Putamen (tissue), 1 donor: Measurements from ENCODE around the gene MDFIC.
"Not testable (repeated sequence)": the region's sequence is repeated elsewhere in the genome, so short reads cannot be mapped to it uniquely, and the experiment has no call there.

Experiments used
- DNase-seq: peaks from one replicate; pipeline ENCODE4 v3.0.0-alpha.2; 2016; ENCODE audit warnings: low spot score

The MDFIC gene

GRCh38 chr7:114922026-114922651, at the start of gene MDFIC:
Gene MDFIC (plus strand): TSS chr7:114922094. CDS start chr7:114923034, 940 bp downstream.
- DNase-seq = no peak

- DNase-seq = no peak
Measured at GRCh38 chr7:114874170-114874569, 47.7 kb upstream of the MDFIC start.

DNA sequence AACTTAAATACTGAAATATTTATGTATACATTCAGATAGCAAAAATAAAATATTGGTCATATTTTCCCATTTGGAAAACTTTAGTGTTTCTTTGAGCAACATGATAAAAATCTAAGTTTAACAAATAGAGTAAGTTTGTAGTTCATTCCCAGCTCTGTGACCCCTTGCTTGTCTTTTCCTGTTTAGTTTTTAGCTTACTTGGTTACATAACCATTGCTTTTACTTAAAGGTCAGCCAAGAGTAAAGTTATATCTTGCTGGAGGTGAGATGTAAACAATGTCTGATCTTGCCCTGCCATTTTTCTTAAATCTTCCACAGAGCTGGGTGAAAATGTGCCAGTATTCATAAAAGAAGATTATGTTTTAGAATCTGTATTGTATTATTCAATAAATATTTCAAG, 46.7 kb upstream of the MDFIC start:
- DNase-seq = no peak

DNA sequence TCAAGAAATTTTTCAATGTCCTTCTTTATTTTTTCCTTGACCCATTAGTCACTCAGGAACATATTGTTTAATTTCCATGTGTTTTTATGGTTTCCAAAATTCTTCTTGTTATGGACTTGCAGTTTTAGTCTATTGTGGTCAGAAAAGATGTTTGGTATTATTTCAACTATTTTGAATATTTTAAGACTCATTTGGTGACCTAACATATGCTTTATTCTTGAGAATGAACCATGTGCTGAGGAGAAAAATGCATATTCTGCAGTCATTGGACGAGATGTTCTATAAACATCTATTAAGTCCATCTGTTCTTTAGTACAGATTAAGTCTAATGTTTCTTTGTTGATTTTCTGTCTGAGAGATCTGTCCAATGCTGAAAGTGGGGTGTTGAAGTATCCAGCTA, 42.3 kb upstream of the MDFIC start:
- DNase-seq = no peak

DNA sequence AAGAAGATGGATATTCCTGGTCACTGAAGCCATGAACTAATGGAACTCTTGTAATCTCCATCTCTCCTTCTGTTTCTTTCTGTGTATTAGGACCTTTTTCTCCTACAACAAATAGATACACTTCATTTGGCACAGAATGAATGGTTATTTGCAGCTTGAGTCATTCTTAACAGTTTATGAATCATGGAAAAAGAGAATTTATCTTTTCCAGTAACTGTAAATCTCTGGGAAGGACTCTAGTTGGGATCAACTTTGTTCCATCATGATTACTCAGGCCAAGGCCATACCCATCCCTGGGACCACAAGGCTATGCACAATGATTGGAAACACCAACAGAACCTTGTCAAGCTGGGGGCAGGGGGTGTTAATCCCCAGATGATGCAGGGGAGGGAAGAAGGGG, 36.1 kb upstream of the MDFIC start:
- DNase-seq = no peak

GRCh38 chr7:114886241-114886640, 35.7 kb upstream of the MDFIC start:
- no peak for DNase-seq

- DNase-seq = not testable (repeated sequence)
Measured at GRCh38 chr7:114889116-114889515, 32.8 kb upstream of the MDFIC start.

DNA sequence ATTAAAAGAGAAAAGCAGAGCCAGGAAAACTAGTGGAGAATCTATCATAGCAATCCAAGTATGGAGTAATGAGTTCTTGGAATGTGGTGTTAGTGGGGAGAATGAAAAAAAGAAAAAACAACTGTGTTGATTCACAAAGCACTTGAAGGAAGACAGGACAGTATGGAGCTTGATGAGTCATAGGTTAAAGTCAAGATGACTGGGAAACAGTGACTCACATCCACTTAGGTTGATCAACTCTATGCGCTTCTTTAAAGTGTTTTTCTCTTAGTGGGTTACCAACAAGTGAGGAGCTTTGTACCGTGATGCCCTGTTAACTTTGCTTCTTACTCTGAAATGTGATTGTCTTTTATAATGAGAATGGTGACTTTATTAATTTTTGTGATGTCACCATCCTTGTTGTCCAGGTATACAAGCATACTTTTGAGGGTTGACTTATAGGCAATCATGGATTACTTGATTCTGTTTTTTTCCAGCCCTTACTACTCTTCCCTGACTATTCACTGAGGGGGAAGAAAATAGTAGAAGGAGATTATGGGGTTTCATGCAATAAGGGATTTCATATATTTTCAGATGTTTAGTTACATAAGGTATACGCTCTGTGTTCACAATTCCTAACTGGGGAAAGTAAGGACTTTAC, 32.1 kb upstream of the MDFIC start:
- DNase-seq = no peak

GRCh38 chr7:114890561-114890960, 31.3 kb upstream of the MDFIC start:
- DNase-seq = no peak

GRCh38 chr7:114900127-114900526, 21.8 kb upstream of the MDFIC start:
- DNase-seq = no peak

DNA sequence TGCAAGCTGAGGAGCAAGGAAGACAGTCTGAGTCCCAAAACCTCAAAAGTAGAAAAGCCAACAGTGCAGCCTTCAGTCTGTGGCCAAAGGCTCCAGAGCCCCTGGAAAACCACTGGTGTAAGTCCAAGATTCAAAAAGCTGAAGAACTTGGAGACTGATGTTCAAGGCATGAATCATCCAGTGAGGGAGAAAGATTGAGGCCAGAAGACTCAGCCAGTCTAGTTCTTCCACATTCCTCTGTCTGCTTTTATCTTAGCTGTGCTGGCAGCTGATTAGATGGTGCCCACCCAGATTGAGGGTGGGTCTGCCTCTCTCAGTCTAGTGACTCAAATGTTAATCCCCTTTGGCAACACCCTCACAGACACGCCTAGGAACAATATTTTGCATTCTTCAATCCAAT, 20.1 kb upstream of the MDFIC start:
- no peak for DNase-seq

- DNase-seq = no peak
Measured at GRCh38 chr7:114903131-114903530, 18.8 kb upstream of the MDFIC start.

DNA sequence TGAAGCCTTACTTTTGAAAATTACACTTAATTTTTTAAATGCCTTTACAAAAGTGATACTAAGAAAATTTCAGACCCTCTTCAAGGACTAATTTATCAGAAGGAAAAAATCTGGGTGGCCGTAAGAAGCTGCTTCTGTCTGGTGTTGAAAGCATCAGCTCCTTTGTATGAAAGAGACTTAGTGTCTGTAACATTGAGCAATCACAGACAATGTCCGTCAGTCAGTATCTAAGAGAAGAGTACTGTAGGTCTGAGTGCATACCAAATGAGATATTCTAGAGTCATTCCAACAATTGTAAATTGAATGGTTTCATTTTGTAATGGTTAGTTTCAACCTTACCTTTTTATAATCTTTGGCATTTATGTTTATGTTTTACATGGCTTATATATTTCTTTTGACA, 11.1 kb upstream of the MDFIC start:
- no peak for DNase-seq

DNA sequence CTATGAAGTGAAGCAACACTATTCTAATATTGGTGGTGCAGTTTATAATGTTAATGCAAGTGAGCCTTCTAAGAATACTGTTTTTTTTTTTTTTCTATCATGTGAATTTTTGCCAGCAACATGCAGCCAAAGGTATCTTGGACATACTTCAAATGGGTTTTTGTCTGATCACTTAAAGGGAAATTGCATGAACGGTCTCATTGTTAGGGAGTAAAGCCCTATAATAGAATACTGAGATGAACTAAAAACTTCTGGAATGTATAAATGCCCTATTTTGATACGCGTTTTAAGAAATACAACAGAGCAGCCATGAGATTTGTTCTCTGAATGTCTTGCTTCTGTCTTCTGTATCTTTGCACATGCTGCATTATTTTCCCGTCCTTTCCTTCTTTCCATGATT, 10.5 kb upstream of the MDFIC start:
- DNase-seq = no peak

DNA sequence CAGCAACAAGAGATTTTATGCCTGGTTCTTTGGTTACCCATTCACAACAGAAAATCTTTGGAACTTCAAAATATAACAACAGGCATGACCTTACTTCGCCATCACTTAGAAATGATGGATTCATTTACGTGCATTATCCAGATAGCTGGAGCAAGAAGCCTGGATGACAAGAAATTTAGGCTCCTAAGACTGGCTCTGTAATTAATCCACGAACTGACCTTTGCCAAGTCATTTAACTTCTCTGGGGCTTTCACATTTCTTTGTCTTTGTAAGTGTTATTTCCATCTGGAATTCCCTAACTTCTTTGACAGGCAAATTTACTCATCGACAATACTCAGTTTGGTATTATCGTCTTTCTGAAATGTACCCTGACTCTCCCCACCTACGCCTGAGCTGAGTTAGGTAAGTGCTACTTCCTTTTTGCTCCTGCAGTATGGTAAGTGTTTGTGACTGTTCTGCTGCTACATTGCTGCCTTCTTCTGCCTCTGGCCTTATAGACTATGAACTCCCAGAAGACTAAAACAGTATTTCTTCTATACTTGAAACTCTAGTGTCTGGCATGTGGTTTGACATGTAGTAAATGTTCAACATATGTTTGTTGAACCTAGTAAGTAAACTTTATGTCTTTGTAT, 5.5 kb upstream of the MDFIC start:
- no peak for DNase-seq

- no peak for DNase-seq
Measured at GRCh38 chr7:114917211-114917839, 4.6 kb upstream of the MDFIC start.

DNA sequence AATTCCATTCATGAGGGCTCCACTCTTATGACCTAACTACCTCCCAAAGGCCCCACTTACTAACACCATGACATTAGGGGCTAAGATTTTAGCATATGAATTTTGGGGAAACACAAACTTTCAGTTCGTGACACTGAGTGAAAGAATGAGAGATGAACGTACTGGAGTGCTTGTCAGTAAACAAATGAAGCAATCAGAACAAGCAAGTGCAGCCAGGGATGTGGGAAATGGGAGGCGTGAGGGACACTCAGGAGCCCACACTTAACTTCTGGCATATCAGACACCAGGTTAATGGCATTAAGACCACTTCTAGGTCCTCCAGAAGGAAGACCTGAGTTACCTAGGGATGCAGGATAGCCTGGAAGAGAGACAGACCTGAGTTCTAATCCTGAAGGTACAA, 2.3 kb upstream of the MDFIC start:
- no peak for DNase-seq

DNA sequence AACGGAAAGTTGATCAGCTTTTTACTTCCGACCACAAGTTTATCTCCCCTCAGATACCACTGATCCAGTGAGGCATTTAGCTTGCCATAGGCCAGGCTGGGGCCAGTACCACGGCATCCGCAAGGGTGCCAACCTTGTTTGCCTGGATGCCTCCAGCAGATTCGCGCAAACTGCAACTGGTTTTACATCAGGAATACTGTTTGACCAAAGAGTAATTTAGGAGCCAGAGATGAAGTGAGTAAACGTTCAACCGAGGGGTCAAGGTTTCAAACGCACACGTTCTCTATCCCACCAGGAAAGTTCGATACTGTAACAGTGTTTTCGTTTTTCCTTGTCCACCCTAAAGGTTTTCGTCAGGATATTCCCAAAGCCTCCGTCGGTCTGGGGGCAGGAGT, 266 bp upstream of the MDFIC start:
- no peak for DNase-seq

DNA sequence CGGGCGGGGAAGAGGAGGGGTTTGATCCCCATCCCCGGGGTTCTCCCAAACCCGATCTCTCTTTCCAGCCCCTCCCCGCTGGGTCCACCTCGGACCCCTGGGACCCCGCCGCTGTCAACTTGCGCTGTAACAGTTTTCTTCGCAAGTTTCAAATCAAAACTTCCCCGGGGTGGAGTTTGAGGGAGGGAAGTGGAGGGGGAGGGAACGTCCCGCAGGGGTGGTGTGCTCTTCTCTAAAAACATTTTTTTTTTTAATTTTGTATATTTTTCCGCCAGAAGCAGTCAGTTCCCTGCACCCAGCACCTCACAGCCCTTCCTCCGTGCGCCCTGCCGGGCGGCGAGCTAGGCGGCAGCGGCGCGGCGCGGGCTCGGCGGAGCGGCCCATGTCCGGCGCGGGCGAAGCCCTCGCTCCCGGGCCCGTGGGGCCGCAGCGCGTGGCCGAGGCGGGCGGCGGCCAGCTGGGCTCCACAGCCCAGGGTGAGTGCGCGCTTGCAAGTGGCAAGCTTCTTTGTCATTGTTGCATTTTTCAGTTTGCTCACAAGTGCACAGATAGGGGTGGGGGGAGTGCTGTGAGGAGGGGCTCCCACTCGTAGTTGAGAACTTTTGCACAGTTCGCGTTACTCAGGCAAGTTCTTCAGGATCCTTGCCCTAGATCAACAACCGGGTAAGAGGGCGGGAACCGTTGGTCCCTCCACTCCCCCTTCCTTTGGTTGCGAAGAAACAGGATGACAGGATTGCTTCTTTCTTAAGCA, 933 bp downstream of the MDFIC start:
- no peak for DNase-seq

GRCh38 chr7:114923403-114923713, 1.5 kb downstream of the MDFIC start:
- no peak for DNase-seq

DNA sequence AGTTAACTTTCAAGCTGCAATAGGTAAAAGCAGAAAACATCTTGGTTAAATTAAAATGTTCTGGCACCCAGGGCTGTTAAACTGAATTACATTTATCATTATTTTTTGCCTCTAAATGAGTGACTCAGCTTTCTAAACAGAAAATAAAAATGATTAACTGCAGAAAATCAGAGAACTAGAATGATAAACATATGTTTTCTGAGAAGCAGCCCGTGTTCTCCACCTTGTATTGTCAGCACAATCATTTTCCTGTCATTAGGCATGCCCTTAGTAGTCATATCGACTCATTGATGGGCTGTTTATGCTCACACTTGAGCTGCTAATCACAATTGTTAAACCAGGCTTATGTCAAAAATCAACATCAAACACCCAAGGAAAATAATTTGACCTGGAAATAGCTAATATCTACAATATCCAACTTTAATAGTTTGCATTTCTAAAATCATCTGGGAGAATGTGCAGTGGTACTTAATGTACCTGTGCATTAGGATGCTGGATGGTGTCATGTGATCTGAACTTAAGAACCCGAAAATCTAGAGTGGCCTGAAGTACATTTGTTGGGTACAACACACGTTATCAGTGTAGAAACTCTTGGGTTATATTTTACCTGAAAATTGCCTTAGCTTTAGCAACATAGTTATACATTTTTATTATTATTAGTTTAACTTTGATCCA, 2.3 kb downstream of the MDFIC start:
- no peak for DNase-seq

GRCh38 chr7:114925434-114925833, 3.5 kb downstream of the MDFIC start:
- DNase-seq = no peak
